ENCODE results near the gene HERC2.
"Not testable (repeated sequence)": the region's sequence is repeated elsewhere in the genome, so short reads cannot be mapped to it uniquely, and the experiment has no call there.

Gene HERC2

DNA sequence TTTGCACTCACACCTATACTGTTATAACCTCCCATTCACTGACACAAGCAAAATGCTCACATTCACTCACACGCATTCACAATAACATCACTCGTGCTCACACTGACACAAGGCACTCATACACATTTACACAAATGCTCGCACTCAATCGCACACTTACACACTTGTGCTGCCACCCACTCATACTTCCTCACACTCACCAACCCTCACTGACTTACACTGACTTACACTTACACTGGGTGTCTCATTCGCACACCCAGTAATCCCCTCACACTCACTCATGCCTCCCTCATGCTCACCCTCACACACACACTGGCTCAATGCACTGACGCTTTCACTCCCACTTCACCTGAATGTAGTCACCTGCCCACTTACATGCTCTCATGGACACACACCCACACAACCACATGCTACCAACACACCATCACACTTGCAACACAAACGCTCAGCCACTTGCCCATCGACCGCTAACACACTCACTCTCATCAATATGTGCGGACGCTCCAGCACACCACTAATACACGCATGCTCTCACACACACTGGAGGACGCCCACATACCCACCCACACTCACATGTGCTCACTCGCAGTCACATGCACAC lies 104.9 kb downstream of the HERC2 start:
- not testable (repeated sequence) for DNase-seq

DNA sequence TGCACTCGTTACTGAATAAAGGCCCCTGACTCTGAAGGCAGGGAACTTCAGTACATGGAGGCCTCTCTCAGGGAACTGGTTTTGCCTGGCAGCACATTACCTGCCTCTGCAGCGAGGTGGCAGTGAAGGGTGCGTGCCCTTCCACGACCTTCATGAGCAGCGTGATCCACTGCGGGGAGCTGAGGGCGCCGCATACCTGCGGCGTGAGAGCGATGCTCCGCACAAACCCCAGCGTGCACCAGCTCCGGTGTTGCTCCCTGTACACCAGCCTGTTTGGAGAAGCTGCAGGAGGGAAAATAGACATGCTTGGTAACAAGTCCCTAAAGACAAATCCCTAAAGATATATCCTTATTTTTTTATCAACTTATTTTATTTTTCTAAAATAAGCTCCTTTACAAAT lies 106.5 kb downstream of the HERC2 start:
- DNase-seq = not testable (repeated sequence)

DNA sequence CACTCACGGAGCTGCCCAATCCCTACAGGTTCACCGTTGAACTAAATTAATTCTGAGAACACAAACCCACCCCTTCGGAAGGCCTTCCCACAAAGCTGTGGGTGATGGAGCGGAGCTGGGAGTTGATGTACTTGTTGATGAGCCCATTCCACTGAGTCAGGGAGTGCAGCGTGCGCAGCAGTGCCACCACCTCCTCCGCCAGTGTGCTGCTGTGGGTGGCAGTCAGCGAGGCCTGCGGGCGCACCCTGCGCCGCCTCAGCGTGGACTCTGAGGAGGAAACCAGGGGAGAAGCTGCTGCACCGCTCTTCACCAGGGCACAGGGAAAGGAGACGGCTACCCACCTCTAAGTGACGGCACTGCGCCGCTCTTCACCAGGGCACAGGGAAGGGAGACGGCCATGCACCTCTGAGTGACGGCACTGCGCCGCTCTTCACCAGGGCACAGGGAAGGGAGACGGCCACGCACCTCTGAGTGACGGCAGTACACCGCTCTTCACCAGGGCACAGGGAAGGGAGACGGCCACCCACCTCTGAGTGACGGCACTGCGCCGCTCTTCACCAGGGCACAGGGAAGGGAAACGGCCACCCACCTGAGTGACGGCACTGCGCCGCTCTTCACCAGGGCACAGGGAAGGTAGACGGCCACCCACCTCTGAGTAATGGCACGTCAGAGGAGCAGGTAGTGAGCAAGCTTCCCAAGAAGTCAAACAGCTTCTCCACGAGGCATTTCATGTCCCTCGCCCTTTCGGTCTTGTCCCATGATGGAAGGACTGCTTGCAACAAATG lies 107.8 kb downstream of the HERC2 start:
- not testable (repeated sequence) for DNase-seq

DNA sequence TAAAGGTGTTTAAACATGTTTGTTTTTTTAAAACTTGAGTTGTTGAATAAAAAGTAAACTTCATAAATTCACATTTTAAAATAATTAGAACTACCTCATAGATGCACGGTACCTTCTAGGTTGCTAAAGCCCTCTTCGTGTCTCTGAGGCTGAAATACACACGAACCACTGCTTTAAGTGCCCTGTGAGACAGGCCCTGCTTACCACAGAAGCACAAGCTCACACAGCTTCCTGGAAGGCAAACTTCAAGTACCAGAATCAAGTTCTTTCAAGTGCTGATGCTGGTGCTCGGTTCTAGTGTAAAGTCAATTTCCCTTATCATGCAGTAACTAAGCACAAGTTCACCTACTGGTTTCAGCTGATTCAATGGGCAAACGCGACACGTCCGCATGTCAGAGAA lies 108.6 kb downstream of the HERC2 start:
- not testable (repeated sequence) for DNase-seq

DNA sequence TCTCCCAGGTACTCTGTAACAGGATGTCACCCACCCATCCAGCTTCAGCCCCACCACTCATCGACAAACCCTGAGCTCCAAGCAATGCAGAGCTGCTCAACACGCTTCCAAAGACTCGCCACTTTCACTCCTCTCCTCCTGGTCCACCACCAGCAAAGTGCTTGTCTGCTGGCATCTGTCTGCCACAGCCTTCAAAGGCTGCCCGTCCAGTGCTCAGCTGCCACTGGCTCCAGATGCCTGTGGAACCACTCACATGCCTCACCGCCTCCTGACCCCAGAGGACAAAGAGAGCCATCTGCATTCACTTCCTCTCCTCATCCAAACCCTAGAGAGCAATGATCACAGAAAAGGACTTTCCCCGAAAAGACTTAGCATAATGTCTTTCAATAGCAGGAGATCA lies 113.4 kb downstream of the HERC2 start:
- no peak for DNase-seq

- not testable (repeated sequence) for DNase-seq
Measured at GRCh38 chr15:28205640-28206039, 116.3 kb downstream of the HERC2 start.

GRCh38 chr15:28203055-28203828 lies 118.7 kb downstream of the HERC2 start:
- DNase-seq = not testable (repeated sequence)

DNA sequence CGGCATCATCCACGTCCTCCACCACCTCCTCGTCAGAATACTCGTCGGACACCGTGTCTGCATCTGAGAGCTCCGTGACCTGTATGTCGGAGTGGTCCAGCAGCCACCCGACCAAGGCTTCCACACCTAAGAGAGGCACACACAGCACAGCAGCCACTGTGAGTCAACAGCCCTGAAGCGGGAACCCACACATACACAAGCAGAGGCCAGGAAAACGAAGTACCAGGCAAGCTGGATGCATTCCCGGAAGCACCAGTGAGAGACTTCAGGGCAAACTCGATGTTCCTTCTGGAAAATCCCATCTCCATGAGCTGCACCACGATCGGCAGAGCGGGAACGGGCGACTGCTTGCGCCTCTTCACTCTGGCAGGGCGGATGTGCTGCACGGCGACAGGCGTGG lies 119.9 kb downstream of the HERC2 start:
- not testable (repeated sequence) for DNase-seq

GRCh38 chr15:28198215-28198614 lies 123.8 kb downstream of the HERC2 start:
- not testable (repeated sequence) for DNase-seq

DNA sequence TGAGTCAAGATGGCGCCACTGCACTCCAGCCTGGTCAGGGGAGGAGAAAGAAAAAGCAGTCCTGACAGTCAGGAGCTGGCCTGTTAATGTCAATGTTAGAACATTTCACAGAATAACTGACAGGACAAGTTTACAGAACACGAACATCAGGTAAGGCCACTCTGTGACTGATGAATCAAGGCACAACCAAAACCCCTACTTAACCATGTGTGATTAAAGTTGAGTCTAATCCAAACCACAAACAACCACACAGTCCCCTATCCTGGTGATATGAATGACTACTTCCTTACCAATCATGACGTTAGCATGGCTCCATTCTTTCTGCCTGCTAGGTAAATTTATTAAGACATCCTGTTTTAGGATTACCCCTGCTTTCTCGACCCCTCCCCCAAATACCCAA lies 124.3 kb downstream of the HERC2 start:
- DNase-seq = not testable (repeated sequence)

- not testable (repeated sequence) for DNase-seq
Measured at GRCh38 chr15:28196581-28196980, 125.4 kb downstream of the HERC2 start.

GRCh38 chr15:28192772-28193171 lies 129.2 kb downstream of the HERC2 start:
- no peak for DNase-seq

GRCh38 chr15:28191832-28192231 lies 130.1 kb downstream of the HERC2 start:
- peak; percentile 66 for DNase-seq

DNA sequence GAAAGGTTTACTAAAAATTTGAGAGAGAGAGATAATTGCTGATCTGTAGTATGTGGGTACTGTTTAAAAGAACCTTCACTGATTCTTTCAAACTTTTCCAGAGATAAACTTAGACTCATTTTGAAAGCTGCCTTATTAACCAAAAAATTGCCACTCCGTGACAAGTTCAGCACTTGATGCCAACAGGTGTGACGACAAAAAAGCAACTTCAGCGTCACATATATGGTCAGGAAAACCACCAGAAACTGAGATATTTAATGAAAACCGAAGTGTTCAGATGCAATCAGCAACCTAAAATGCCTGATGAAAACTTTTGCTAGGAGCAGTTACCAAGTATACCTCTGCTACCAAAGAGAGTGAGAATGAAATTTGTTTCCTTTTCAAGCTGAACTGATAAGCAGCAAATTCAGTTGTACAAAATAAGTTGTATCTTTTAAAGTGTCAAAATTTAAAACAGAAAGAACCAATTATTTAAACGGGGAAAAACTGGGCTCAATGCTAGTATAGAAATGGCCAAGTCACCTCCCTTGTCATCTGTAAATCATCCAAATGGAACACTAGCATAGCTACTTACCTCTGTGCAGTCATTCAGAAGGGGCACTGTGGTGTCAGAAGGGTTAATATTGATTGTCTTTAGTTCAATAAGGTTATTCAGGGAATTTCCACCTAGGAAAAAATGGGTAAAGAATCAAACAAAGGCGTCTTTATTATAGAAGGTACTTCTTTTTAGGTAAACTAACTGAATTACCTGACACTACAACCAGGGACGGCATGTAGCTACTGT lies 131.4 kb downstream of the HERC2 start:
- no peak for DNase-seq

- DNase-seq = no peak
Measured at GRCh38 chr15:28185148-28185895, 136.7 kb downstream of the HERC2 start.

DNA sequence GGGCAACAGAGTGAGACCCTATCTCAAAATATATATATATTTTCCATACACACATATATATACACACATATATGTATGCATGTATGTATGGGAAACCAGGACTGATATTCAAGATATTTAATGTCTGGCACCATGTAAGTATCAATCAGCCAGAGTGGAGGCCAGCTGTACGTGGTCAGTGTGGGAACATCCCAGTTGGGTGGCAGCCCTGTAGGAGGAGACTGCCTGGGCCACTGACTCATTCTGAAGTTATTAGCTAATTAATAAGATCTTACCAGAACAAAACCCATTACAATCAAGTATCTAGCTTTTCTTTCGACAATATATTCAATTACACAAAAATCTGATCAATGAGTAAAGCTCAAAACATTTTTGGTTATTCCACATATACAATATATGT lies 137.8 kb downstream of the HERC2 start:
- DNase-seq = no peak

DNA sequence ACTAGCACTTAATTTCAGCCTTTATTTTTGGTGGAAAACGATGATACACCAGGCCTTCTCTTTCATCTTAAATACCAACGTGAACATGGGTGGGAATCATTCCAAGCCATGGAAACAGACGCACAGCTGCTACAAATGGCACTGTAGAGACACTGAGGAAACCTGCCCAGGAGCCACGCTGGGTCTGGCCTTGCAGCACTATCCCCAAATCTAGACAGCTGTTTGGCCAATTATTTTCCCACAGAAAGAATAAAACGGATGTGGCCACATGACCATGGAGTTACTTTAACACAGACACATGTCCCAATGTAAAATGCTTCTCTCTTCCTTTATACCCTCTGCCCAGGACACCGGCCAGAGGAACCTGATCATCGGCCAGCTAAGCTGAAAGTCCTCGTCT lies 139.2 kb downstream of the HERC2 start:
- no peak for DNase-seq

GRCh38 chr15:28182216-28182615 lies 139.8 kb downstream of the HERC2 start:
- no peak for DNase-seq

DNA sequence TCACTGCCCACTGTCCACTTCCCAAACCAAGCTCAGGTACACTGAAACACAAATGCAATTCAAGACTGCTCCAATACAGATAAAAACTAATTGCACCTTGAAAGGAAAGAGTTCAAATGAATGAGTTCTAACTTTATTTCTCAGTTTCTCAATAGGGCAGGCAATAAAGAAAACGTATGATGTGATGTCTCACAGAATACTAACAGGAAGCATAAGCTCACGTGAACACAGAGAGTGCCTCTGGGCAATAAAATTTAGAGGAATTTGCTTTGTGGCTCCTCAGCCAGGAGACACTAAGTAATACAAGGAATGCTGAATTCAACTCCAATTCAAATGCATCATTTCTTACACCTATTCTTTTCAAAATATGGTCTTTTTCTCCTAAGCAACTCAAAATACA lies 140.6 kb downstream of the HERC2 start:
- DNase-seq = no peak

- DNase-seq = no peak
Measured at GRCh38 chr15:28179270-28179669, 142.7 kb downstream of the HERC2 start.

DNA sequence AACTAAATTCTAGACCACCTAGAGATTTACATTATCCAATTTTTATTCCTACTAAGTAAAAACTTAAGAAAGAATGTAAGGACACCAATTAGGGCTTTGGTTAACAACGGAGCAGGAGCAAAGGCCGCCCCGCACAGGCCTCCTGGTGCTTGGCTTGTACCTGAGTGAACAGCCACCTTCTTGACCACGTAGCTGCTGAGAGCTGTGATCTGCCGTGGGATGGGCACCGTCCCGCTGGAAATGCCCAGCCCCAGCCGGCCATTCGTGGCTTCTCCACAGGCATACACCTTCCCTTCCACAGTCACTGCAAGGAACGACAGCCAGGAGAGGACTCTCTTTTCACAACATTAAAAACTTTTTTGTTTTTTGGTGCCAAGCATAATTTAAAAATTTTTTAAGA lies 143.3 kb downstream of the HERC2 start:
- DNase-seq = no peak

GRCh38 chr15:28178290-28178689 lies 143.7 kb downstream of the HERC2 start:
- no peak for DNase-seq

Measured in right forelimb (tissue), 1 donor.